Left lobe of liver (tissue), 2 donors: Measurements from ENCODE around the gene CTNNA3. TPM values are rescaled to one million over a fixed set of nuclear protein-coding genes. Genes with fewer than 3 reads are reported as not detected.

Experiments
- ATAC-seq: fragments of 200-7000 bp; cut with Tn5 transposase; one replicate; pipeline ENCODE4 v1.9.1; 2020; ENCODE audit warnings: mild to moderate bottlenecking, moderate library complexity
- DNase-seq: peaks from one replicate; pipeline ENCODE4 v3.0.0-alpha.2; 2020; ENCODE audit warnings: low spot score
- total RNA-seq: library from RNA; stranded (reverse); gene quantifications from one replicate; pipeline ENCODE4 v1.2.1, GENCODE V29; 2021
- donor health status: DM: no; HTN: no; CAD: no; lungs with moderate emphysema.
- donor health status: DM: no; HTN: yes; CAD: no.

Gene CTNNA3
- total RNA-seq, 1 donor from 2014 or later: 1.5 TPM

DNA sequence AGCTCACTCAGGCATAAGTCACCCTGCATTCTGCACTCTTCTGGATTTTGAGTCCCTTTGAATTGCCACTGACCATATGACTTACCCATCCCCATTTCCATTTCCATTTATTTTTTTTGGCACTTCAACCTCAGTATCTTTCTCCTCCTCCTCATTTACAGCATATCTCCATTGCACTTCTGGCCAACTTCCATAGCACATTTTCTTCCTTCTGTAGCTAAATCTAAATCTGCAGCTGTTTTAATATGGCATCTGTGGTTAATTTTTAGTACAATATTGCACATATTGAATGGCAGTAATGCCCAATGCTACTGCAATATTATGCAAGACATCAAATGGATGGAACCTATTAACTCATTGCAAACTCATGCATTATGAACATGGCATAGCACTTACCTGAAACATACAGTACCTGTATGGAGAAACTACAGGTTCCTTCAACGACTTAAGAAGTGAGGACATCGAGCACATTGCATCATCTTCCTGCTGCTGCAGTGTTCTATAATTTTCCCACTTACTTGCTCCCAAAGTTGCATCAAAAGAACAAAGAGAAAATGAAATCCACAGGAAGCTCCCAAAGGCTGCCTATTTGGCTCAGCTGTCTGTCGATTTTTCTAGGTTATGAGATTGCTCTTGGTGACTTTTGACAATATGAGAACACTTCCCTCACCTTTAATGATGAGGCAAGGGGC lies 714.5 kb downstream of the CTNNA3 start:
- ATAC-seq (no peak), DNase-seq (no peak)

DNA sequence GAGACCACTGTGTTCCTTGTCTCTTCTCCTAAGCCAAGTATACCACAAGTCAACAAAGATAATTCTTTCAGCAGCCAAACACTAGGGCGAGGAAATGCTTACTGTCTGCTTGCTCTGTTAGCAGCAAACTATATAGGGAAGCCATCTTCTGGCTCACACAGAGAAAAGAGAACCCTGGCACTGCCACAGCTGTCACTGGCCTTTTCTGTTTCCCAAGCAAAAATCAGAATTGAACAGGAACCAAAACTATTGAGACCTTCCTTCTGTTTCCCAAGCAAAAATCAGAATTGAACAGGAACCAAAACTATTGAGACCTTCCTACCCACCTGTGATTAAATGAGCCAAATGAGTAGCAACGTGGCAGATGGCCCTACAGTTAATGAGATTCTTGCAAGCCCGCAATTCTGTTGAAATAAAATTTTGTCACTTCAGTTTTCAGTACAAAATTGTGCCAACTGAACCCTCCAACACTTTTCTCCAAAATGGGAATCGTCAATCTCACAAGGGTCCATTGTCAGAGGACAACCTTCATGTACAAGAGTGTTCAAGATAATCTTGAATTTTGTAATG lies 715.7 kb downstream of the CTNNA3 start:
- DNase-seq: no peak
- ATAC-seq: no peak

DNA sequence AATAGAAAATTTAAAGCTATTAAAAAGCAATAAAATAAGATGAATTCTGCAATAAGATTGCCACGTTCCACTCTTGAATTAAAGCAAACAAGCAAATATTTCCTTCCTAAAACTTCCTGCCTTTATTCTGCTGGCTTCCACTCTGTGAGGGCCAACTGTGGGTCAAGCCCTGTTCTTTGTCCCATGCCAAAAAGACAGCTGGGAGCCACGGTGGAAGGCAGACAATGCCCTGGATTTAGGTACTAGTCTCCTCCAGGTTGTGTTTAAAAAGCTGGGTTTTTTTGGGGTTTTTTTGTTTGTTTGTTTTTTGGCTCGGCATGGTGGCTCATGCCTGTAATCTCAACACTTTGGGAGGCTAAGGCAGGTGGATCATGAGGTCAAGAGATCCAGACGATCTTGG lies 731.0 kb downstream of the CTNNA3 start:
- DNase-seq (no peak), ATAC-seq (no peak)

DNA sequence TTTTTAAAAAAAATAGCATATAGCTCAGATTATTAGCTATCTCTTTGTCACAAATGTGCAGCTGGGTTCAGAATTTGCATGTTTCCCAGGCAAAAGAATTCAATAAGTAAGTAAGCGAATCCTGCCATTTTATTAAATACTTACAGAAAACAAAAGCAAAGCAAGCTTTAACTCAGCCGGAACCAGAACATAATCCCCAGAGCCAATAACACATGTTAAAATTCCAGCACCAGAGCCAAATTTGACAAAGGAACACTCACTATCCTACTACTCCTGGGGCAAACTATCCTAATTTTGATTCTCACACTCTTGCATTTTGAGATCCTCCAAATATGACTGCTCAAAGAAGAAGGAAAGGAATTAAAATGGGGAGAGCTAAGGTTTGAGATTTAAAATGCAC lies 737.5 kb downstream of the CTNNA3 start:
- DNase-seq (no peak), ATAC-seq (no peak)

DNA sequence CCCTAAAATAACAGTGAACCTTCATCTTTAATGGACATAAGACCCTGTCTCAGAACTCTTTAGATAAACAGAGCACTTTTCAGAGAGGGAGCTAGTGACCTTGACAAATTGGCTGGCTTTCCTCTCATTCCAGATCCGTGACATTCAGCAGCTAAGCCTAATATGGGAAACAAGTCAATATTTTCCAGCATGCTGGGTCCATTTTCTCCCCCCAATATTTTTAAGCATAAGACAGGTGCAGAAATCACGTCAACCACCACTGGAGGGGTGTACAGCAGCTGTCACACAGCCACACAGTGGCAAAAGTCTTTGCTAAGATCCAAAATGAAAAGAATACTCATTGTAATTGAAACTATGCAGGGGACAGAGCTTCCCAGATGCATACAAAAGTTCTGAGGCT lies 744.1 kb downstream of the CTNNA3 start:
- ATAC-seq (no peak), DNase-seq (no peak)

DNA sequence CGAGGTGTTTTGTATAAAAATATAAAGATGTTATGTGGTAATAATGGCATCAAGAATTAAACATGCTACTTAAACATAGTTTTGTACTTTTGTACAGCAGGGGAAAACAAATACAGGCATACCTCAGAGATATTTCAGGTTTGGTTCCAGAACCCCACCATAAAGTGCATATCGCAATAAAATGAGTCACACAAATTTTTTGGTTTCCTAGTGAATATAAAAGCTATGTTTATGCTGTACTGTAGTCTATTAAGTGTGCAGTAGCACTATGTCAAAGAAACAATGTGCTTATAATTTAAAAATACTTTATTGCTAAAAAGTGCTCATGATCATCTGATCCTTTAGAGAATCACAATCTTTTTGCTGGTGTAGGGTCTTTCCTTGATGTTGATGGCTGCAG lies 752.4 kb downstream of the CTNNA3 start:
- DNase-seq: no peak
- no peak for ATAC-seq

DNA sequence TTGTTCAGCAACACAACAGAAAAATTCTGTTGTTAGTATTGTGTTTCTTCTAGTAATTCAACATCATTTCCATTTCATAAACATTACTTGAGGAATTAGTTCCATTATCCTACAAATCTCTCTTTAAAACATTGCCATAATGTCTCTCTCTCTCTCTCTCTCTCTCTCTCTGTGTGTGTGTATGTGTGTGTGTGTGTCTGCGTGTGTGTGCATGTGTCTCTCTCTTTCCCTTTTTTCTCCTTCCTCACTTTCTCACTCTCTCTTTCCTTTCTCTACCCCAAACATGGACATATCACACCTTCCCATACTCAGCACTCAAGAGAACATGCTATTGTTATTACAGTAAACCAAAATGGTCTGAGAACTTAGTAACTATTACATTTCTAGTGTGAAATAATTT lies 753.6 kb downstream of the CTNNA3 start:
- DNase-seq: no peak
- ATAC-seq: no peak

DNA sequence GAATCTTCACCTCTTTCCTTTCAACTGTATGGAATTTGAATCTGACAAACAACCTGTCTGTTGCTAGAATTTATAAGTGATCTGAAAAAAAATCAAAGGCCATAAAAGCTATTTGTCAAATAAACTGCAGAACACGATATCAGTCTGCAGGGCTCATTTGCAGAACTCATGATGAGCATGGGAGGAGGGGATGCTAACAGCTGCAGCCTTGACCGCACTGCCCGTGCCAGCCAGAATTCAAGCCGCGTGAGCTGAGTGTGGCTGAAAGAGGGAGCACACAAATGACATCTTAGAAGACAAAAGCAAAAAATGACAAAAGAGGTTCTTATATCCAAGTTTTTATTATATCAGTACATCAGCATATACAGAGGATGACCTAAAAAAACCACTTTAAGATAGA lies 754.5 kb downstream of the CTNNA3 start:
- no peak for ATAC-seq
- no peak for DNase-seq

DNA sequence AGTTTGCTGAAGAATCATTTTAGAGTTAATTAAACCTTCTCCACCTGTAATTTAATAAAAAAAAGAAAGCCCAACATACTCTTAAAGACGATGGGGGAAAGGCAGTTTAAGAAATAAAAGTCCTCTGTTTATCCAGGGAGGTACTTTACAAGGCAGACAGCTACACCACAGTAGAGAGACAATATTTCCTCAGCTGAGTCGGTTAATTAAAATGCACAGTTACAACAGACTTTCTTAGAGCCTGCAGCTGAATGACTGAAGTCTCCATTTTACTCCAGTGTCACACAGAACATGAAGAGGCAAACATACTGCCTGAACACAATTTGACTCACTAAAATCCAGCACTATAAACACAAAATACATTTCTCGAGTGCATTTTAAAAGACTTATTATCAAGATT lies 755.0 kb downstream of the CTNNA3 start:
- ATAC-seq (no peak), DNase-seq (no peak)

DNA sequence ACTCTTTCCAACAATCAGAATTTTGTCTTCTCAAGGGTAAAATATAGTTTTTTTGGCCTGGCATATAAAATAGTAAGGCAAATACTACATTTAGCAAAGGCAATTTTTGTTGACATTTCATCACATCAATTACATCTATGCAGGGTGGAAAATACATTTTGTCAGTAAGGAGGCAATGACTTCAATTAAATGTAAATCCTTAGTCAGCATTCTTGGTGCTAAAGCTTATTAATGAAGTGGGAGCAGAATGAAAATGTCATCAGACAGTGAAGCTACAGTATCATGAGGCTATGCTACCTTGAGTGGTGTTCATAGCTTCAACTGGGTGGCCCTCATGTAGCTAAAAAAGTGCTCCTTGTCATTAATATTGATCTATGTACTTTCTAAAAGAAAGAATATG lies 761.3 kb downstream of the CTNNA3 start:
- no peak for ATAC-seq

DNA sequence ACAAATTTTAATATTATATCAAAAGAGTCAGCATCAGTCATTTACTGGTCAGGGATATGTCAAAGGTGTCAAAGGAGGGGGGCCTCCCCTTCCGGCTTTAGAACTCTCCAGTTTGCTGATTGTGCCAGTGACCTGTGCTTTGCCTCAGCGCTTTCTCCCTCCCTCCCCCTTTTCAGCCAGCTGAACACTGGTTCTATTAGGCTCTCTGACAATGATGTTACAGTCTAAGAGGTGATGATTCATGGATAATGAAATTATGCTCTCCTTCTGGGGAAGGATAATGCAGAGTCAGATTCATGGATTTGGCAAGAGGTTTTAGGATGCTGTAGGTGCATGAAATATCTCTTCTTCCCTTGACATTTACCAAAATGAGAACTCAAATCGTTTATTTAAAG lies 764.0 kb downstream of the CTNNA3 start:
- DNase-seq (no peak), ATAC-seq (no peak)

More for the DNA sequence above, 761.3 kb downstream of the CTNNA3 start:
- DNase-seq: no peak

DNA sequence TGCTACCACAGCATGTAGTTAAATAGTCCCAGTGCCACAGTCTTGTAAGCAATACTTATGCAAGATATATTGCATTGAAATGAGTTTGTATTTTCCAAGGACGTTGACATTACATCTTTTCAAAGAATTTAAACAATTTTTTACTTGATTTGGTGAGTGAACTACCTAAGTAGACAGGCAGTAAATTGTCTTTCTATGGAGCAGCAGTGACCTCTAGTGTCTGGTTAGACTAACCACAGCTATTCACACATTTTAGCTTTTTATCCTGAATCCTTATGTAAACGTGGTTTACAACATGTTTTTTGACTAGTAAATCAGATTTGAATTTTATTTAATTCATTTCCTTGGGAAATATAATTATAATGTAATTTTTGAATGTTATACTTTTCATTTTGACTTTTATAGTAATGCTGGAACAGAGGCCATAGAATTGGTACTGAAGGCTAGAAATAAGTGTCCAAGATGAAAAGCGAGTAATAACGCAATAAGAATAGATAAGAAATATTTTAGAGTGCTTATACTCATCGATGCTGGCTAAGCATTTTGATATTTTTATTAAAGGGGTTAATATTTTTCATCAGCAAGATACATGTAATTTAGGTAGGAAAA lies 764.6 kb downstream of the CTNNA3 start:
- ATAC-seq: peak; percentile 85
- no peak for DNase-seq

DNA sequence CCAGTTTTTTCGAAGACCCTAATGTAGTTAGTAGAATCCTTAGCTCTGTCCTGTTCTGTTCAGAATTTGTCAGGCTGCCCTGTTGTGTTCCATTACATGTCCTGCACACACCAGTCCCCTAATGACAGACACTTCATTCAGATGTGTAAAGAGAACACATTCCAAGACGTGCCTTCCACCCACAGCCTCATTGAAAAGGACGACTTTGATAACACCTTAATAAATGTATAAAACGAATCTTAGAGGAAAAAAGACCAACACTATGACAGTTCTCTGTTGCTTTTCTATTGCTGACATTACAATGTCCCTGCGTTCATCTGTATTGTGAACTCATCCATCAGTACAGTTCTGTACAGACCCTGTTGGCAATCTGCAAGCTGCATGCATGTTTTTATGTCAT lies 766.6 kb downstream of the CTNNA3 start:
- ATAC-seq (no peak), DNase-seq (no peak)

DNA sequence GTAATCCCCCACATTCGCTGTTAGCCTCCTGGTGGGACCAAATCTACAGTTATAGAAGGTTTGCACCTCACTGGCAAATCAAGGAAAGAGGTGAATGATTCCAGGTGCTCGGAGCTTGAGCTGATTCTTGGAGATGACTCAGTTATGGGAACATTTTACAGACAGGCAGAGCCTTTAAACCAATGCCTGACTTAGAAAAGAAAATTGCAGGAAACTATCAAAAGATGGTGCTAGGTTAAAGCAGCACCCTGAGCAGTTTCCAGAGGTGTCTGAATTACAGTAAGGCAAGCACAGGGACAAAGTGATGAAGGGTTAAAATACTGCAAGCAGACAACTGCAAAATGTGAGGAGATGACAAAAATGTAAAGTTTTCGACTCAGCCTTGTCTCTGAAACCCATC lies 767.2 kb downstream of the CTNNA3 start:
- DNase-seq: no peak

DNA sequence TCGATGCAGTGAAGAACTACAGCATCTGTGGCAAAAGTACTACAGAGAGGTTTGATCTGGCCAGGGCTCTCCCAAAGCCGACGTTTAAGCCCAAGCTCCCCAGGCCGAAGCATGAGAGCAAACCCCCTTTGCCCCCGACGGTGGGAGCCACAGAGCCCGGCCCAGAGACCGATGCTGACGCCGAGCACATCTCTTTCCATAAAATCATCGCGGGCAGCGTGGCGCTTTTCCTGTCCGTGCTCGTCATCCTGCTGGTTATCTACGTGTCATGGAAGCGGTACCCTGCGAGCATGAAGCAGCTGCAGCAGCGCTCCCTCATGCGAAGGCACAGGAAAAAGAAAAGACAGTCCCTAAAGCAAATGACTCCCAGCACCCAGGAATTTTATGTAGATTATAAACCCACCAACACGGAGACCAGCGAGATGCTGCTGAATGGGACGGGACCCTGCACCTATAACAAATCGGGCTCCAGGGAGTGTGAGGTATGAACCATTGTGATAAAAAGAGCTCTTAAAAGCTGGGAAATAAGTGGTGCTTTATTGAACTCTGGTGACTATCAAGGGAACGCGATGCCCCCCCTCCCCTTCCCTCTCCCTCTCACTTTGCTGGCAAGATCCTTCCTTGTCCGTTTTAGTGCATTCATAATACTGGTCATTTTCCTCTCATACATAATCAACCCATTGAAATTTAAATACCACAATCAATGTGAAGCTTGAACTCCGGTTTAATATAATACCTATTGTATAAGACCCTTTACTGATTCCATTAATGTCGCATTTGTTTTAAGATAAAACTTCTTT lies 767.8 kb downstream of the CTNNA3 start:
- DNase-seq: no peak
- no peak for ATAC-seq

More for the DNA sequence above, 767.2 kb downstream of the CTNNA3 start:
- no peak for ATAC-seq

DNA sequence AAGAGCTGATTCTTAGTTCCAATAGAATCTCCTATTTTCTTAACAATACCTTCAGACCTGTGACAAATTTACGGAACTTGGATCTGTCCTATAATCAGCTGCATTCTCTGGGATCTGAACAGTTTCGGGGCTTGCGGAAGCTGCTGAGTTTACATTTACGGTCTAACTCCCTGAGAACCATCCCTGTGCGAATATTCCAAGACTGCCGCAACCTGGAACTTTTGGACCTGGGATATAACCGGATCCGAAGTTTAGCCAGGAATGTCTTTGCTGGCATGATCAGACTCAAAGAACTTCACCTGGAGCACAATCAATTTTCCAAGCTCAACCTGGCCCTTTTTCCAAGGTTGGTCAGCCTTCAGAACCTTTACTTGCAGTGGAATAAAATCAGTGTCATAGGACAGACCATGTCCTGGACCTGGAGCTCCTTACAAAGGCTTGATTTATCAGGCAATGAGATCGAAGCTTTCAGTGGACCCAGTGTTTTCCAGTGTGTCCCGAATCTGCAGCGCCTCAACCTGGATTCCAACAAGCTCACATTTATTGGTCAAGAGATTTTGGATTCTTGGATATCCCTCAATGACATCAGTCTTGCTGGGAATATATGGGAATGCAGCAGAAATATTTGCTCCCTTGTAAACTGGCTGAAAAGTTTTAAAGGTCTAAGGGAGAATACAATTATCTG lies 768.6 kb downstream of the CTNNA3 start:
- DNase-seq (no peak), ATAC-seq (no peak)

DNA sequence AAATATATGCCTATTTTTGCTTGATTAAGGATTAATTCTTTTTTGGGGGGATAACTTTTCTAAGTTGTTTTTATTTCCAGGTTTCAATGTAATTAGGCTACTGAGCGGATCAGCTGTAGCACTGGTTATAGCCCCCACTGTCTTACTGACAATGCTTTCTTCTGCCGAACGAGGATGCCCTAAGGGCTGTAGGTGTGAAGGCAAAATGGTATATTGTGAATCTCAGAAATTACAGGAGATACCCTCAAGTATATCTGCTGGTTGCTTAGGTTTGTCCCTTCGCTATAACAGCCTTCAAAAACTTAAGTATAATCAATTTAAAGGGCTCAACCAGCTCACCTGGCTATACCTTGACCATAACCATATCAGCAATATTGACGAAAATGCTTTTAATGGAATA lies 769.2 kb downstream of the CTNNA3 start:
- DNase-seq (no peak), ATAC-seq (no peak)

DNA sequence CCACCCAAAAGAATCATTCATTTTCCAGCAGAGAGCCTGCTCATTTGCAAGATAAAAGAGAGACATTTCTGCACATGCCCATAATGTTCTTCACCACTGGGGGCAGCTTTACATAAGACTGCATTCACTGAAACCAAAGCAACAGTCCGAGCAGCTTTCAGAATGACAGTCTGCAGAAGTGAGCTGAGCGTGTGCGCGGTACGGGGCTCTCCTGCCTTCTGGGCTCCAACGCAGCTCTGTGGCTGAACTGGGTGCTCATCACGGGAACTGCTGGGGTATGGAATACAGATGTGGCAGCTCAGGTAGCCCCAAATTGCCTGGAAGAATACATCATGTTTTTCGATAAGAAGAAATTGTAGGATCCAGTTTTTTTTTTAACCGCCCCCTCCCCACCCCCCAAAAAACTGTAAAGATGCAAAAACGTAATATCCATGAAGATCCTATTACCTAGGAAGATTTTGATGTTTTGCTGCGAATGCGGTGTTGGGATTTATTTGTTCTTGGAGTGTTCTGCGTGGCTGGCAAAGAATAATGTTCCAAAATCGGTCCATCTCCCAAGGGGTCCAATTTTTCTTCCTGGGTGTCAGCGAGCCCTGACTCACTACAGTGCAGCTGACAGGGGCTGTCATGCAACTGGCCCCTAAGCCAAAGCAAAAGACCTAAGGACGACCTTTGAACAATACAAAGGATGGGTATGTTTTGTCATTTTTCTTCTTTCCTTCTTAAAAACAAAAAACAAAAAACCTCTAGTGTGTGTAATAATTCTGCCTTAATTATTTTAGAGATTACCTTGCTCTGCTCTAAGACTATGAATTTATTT lies 769.9 kb downstream of the CTNNA3 start, which contains the start of gene LRRTM3:
TSS of gene LRRTM3 (plus strand) at position 141 of the 820 bp plus-strand sequence.
- peak; percentile 48 for DNase-seq
- ATAC-seq: peak; percentile 100

DNA sequence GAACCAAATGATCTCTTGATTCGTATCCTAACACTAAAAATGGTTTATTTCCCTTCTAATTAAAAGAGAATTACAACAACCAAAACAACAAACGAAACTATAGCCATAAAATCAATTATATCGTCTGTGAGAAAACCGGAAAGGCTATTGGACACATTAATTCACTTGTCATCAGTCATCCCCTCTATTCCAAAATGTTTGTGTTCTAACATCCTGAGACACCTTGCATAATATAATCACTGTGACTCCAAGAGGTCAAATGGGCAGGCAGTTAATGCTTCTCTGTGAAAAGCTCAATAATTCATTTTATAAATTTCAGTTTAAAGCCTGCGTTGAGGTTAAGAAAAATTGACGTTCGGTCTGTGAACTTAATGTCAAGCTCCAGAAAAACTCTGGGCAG lies 770.6 kb downstream of the CTNNA3 start:
- no peak for ATAC-seq
- no peak for DNase-seq

DNA sequence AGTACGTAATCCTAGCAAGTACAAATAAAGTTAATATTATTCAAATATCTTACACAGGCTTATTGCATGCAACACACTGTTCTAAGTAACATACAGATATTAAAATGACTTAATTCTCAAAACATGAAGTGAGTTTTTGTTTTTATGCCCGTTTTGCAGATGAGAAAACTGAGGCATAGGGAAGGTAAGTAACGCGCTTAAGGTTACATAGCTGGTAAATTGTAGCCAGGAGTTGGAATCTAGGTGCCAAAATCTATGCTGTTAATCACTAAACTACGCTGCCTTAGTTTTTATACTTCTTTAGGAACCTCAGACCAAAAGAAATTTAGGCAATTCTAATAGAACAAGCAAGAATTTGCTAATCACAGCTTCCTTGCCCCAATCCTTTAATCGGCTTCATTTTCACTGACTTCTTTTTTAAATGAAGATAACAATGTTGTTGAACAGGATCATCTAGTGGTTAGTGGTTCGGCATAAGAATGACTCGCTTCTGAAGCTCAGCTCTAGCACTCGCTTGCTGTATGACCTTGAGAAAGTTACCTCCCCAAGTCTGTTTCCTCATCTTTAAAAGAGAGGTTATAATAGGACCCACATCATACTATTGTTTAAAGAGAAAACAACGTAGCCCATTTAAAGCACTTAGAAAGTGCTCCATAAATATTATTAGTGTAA lies 771.2 kb downstream of the CTNNA3 start:
- ATAC-seq: no peak
- no peak for DNase-seq
